HCEC 1CT (cell line): Measurements from ENCODE around the gene ZNF419.

ENCODE experiments used
- DNase-seq: peaks from one replicate; pipeline ENCODE4 v3.0.0-alpha.2; 2017

Gene ZNF419

DNA sequence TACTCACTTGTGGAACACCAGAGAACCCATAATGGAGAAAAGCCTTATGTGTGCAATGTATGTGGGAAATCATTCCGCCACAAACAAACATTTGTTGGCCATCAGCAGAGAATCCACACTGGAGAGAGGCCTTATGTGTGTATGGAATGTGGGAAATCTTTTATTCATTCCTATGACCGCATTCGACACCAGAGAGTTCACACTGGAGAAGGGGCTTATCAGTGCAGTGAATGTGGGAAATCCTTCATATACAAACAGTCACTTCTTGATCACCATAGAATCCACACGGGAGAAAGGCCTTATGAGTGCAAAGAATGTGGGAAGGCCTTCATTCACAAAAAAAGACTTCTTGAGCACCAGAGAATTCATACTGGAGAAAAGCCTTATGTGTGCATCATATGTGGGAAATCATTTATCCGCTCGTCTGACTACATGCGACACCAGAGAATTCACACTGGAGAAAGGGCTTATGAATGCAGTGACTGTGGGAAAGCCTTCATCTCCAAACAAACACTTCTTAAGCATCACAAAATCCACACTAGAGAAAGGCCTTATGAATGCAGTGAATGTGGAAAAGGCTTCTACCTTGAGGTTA is 50.5 kb downstream of the ZNF419 start:
- no peak for DNase-seq
